HAP-1 (cell line): Measurements from ENCODE around the gene NGLY1.

ENCODE experiments used
- DNase-seq, 2 experiments: peaks; one replicate each; pipeline ENCODE4 v3.0.0-alpha.2; 2016 to 2020; ENCODE audit warnings: low spot score in 2 of 2
- H3K27me3 ChIP-seq: fragments of 250-450 bp; sonication (Bioruptor Pico); 2 replicates; pipeline ENCODE4 v1.5.1; 2020; ENCODE audit warnings: low read depth, mild to moderate bottlenecking, moderate library complexity
- H3K36me3 ChIP-seq: fragments of 250-450 bp; sonication (Bioruptor Pico); replicated peaks from 2 replicates; pipeline ENCODE4 v1.5.1; 2020; ENCODE audit warnings: mild to moderate bottlenecking
- H3K4me1 ChIP-seq: fragments of 250-450 bp; sonication (Bioruptor Pico); 2 replicates; pipeline ENCODE4 v1.5.1; 2020; ENCODE audit warnings: mild to moderate bottlenecking
- H3K4me3 ChIP-seq: fragments of 250-450 bp; sonication (Bioruptor Pico); 2 replicates; pipeline ENCODE4 v1.5.1; 2020; ENCODE audit warnings: mild to moderate bottlenecking, moderate library complexity
- H3K9me3 ChIP-seq: fragments of 250-450 bp; sonication (Bioruptor Pico); 2 replicates; pipeline ENCODE4 v1.5.1; 2020; ENCODE audit warnings: mild to moderate bottlenecking, moderate library complexity
- in situ Hi-C: fragments of 300-500 bp; cut with MboI; formaldehyde crosslinking; loops from 3 replicates; pipeline ENCODE4 v1.14.3; 2020; ENCODE audit warnings: low sequenced_read_pairs, inconsistent platforms, mixed read lengths

The NGLY1 gene

DNA sequence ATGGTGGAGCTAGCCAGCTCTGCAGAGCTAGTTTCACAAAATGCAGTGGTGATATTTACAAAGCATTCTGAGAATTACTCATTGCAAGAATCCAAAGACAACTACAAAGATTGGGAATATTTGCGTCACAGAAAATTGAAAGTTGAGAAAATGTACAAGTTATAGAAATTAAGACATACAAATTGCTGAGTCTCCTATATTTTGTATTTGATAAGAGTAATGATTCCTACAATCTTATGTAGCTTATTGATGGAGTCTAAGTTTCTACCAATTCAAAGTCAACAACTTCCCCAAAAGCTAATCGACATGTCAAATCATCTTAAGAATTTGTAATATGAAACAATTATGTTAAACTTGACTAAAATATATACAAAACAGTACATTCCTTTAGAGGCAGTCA, 72.2 kb downstream of the NGLY1 start:
- in situ Hi-C loops, result no loop called here

DNA sequence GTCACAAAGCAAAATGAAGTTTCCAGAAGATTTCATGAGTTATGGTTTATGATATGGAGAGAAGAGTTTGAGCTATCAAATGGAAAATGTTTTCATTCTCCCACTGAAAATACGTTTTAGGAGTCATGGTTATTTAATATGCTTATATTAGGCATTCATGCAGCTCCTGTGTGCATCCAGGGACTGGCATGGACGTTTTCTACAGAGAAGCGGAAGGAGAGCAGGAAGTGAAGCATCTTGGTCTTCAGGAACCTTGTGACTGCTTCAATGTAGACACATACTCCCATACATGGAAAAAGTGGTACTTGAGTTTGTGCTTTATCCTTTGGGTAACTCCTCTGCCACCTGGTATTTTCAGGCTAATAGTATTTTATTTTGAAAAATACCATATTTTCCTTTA, 75.2 kb downstream of the NGLY1 start:
- H3K4me1 ChIP-seq, result no peaks in the 10 kb centered on the region
- H3K36me3 ChIP-seq, result no peaks in the 10 kb centered on the region
- no peak for DNase-seq
- in situ Hi-C loops, result no loop called here
- peaks cover 6% of the 10 kb centered on the region for H3K27me3 ChIP-seq
- H3K9me3 ChIP-seq, result no peaks in the 10 kb centered on the region
- no peak overlapping the region for H3K4me3 ChIP-seq

More for the DNA sequence above, 72.2 kb downstream of the NGLY1 start:
- no peaks in the 10 kb centered on the region for H3K9me3 ChIP-seq
- no peak overlapping the region for H3K4me3 ChIP-seq
- no peaks in the 10 kb centered on the region for H3K4me1 ChIP-seq
- no peaks in the 10 kb centered on the region for H3K36me3 ChIP-seq
- no peak for DNase-seq
- H3K27me3 ChIP-seq, result peaks cover 6% of the 10 kb centered on the region

DNA sequence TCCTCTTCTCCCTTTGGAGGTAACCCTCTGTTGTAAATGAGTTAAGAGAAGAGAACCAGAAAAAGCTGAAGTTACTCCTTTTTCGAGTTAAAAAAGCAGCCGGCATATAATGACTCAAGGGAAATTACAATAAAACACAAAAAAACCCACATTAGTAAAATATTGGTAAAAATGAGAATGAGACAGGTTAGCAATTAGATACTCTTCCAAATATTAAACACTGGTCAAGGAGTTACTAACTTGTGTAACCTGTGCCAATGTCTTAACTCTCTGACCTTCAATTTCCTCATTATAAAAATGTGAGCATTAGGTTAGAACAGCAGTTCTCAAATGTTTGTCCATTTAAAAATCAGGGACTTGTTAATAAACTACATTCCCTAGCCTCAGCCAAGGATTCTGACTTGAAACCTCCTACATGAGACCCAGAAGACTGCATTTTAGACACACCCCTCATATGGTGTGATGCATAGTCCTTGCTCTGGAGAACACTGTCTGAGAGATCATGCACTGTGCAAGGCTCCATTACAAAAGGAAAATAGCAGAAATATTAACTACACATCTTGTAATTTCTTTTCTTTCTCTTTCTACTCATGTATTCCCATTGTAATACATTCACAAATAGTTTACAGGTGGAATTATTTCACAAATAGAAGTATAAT, 75.8 kb downstream of the NGLY1 start:
- Histone ChIP-seq H3K36me3 (no peaks in the 10 kb centered on the region), H3K9me3 (no peaks in the 10 kb centered on the region), H3K4me3 (no peak overlapping the region), H3K4me1 (no peaks in the 10 kb centered on the region), H3K27me3 (peaks cover 6% of the 10 kb centered on the region)
- in situ Hi-C loops, result no loop called here
- no peak for DNase-seq

DNA sequence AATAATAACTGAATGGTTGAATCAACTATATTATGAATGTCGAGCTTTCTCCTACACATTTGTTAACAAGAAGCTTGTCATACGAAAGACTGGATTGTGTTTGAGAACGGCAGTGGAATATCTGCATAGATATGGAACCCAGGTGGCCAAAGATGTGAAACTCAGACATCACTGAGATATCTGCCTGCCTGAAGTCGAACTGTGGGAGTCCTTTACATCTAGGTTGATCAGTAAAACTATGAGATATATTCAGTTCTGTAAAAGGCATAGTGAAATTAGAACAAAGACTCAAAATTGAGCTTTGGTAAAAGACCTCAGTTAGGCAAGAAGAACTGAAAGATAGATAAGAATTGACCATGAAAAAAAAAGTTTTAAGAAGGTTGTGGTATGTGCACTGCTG, 77.0 kb downstream of the NGLY1 start:
- no peaks in the 10 kb centered on the region for H3K36me3 ChIP-seq
- in situ Hi-C loops, result no loop called here
- H3K4me1 ChIP-seq, result no peaks in the 10 kb centered on the region
- no peak for DNase-seq
- no peaks in the 10 kb centered on the region for H3K9me3 ChIP-seq
- H3K4me3 ChIP-seq, result no peak overlapping the region
- H3K27me3 ChIP-seq, result peaks cover 6% of the 10 kb centered on the region

DNA sequence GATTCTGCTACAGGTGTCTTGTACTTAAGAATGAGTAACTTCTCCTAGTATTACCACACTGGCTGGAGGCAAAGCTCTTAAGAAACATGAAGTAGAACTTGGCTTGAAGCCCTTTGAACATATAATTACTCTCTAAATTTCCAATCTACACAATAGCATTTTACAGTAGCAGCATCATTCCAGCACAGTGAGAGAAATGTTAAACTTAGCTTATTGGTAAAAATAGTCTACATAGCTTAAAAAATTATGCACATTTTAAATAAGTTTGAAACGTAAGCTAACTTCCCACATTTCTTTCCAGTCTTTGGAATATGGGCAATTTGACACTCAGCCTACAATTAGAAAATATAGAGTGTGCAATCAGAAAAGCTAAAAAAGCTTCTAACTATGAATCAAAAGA, 85.7 kb downstream of the NGLY1 start:
- Histone ChIP-seq H3K4me3 (no peak overlapping the region), H3K9me3 (no peaks in the 10 kb centered on the region), H3K4me1 (peaks cover 4% of the 10 kb centered on the region), H3K27me3 (no peaks in the 10 kb centered on the region), H3K36me3 (no peaks in the 10 kb centered on the region)
- in situ Hi-C loops, result no loop called here
- no peak for DNase-seq

DNA sequence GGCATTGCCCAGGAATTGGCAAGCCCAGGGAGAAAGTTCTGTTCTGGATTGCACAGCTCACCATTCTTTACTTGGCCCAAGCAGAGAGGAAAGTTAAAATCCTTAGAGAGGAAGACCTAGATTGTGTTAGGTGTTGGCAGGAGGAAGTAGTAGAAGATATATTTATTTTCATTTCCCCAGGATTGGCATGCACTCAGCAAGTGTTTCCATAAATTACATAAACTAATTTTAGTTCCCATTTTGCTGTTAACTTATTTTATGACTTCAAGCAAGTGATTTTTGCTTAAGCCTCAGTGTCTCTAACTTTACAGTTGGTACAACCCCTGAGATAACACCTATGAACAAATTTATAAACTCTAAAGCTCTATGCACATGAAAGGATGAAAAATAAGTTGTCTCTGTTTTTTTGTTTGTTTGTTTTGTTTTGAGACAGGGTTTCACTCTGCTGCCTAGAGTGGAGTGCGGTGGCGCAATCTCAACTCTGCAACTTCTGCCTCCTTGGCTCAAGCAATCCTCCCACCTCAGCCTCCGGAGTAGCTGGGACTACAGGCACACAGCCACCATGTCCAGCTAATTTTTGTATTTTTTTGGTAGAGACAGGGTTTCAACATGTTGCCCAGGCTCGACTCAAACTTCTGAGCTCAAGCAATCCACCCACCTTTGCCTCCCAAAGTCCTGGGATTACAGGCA, 87.4 kb downstream of the NGLY1 start:
- H3K27me3 ChIP-seq, result no peaks in the 10 kb centered on the region
- no peaks in the 10 kb centered on the region for H3K36me3 ChIP-seq
- no peaks in the 10 kb centered on the region for H3K9me3 ChIP-seq
- peaks cover 12% of the 10 kb centered on the region for H3K4me1 ChIP-seq
- DNase-seq, result no peak
- H3K4me3 ChIP-seq, result no peak overlapping the region
- in situ Hi-C loops, result no loop called here

DNA sequence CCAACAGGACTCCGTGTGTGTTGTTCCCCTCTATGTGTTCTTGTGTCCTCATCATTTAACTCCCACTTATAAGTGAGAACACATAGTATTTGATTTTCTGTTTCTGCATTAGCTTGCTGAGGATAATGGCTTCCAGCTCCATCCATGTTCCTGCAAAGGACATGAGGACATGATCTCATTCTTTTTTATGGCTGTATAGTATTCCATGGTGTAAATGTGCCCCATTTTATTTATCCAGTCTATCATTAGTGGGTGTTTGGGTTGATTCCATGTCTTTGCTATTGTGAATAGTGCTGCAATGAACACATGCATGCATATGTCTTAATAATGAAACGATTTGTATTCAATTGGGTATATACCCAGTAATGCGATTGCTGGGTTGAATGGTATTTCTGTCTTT, 90.0 kb downstream of the NGLY1 start:
- in situ Hi-C loops, result no loop called here

DNA sequence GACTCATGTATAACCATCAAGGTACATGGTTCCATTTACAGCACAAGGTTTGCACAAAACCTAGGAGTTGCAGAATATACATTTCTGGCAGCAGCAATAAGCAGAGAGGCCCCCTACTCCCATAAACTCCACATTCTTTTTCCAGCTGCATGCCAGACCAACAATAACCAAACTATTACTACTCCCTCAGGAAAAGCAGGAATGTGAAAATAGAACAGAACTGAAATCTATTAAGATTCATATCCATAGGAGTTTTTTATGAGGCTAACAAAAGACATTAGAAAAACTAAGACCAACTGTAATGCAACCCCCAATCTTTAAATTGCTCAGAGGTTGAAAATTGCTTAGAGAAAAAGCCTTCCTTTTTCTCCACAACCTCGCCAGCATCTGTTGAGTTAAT, 90.9 kb downstream of the NGLY1 start:
- Histone ChIP-seq H3K4me1 (peaks cover 12% of the 10 kb centered on the region), H3K27me3 (no peaks in the 10 kb centered on the region), H3K36me3 (no peaks in the 10 kb centered on the region), H3K4me3 (no peak overlapping the region), H3K9me3 (no peaks in the 10 kb centered on the region)
- in situ Hi-C loops, result no loop called here
- DNase-seq, result peak in 1 of 2 experiments; percentile 58

More for the DNA sequence above, 90.0 kb downstream of the NGLY1 start:
- Histone ChIP-seq H3K36me3 (no peaks in the 10 kb centered on the region), H3K27me3 (no peaks in the 10 kb centered on the region), H3K9me3 (no peaks in the 10 kb centered on the region), H3K4me1 (peaks cover 12% of the 10 kb centered on the region), H3K4me3 (no peak overlapping the region)
- DNase-seq, result no peak

DNA sequence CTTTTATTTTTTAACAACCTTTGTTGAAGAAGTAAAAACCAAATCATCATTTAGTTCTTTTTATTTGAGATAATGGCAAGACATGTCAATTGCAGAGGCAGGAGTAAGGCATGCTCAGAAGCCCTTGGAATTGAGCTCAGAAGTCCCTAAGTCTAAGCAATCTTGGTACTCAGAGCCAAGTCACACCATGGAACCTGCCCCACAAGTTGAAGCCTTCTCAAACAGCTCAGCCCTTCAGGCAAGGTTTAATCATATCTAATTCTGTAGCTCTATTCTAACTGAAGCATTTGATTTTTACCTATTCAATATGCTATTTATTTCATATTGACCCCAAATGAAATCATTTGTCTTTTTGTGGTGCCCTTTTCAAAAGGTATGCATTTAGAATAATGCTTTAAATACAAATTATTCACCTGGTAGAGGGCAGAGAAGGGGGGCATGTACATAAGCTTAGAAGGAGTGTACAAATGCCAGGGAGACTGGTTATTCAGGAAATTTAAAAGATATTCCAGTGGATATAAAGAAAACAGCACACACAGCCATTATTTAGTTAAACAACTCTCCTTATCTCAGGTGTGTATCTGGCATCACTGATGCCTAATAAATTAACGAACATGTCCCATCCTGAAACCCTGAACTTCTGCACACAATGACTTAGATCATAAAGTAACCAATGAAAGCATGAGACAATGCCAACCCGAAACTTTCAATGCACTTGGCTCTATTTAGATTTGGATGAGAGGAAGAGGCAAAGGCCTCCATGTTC, 92.3 kb downstream of the NGLY1 start:
- Histone ChIP-seq H3K36me3 (no peaks in the 10 kb centered on the region), H3K4me3 (no peak overlapping the region), H3K4me1 (peaks cover 12% of the 10 kb centered on the region), H3K27me3 (no peaks in the 10 kb centered on the region), H3K9me3 (no peaks in the 10 kb centered on the region)
- DNase-seq, result no peak
- in situ Hi-C loops, result no loop called here

DNA sequence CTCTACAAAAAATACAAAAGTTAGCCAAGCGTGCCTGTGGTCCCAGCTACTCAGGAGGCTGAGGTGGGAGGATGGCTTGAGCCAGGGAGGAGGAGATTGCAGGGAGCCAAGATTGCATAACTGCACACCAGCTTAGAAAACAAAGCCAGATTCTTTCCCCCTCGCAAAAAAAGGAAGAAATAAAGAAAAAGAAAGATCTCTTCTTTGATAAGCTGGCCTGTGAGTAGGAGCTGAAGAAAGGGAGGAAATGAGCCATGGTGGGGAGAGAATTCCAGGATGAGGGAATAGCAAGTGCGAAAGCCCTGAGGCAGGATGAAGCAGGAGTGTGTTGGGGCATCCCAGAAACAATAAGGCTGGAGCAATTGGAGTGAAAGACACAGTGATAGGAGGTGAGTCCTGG, 94.0 kb downstream of the NGLY1 start:
- no peaks in the 10 kb centered on the region for H3K36me3 ChIP-seq
- peaks cover 12% of the 10 kb centered on the region for H3K4me1 ChIP-seq
- peak; percentile 15 to 22 for DNase-seq
- no peaks in the 10 kb centered on the region for H3K27me3 ChIP-seq
- H3K4me3 ChIP-seq, result no peak overlapping the region
- H3K9me3 ChIP-seq, result no peaks in the 10 kb centered on the region
- in situ Hi-C loops, result no loop called here

DNA sequence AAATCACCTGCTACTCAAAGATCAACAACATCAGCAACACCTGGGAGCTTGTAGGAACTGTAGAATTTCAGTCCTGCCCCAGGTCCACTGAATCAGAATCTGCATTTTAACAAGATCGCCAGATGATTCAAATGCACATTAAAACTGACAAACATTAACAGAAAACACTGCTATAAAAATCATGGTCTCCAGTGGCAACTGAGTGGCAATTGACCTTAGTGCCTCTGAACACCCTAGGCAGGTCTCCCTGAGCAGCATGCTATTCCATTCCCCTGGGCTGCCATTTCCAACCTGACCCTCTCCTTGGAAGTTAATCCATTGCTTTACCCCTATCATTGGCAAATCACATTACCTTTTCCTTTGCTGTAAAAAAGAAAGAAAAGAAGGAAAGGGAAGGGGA, 95.5 kb downstream of the NGLY1 start:
- Histone ChIP-seq H3K36me3 (no peaks in the 10 kb centered on the region), H3K4me1 (peaks cover 10% of the 10 kb centered on the region), H3K9me3 (no peaks in the 10 kb centered on the region), H3K27me3 (no peaks in the 10 kb centered on the region), H3K4me3 (no peak overlapping the region)
- in situ Hi-C loops, result no loop called here
- DNase-seq, result no peak

DNA sequence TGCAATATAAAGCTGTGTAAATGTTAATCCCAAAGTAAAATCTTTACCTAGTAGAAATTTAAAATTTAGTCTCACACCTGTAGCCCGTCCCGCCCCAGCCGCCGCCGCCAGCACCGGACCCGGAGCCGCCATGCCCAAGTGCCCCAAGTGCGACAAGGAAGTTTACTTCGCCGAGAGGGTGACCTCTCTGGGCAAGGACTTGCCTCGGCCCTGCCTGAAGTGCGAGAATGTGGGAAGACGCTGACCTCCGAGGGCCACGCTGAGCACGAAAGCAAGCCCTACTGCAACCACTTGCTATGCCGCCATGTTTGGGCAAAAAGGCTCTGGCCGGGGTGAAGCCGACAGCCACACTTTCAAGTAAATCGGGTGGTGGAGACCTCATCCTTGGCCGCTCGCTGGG, 96.5 kb downstream of the NGLY1 start:
- no peaks in the 10 kb centered on the region for H3K36me3 ChIP-seq
- H3K4me1 ChIP-seq, result no peaks in the 10 kb centered on the region; the same call in 1 of the 2 replicates
- no peak overlapping the region for H3K4me3 ChIP-seq
- DNase-seq, result no peak
- H3K27me3 ChIP-seq, result no peaks in the 10 kb centered on the region
- H3K9me3 ChIP-seq, result no peaks in the 10 kb centered on the region
- in situ Hi-C loops, result no loop called here

DNA sequence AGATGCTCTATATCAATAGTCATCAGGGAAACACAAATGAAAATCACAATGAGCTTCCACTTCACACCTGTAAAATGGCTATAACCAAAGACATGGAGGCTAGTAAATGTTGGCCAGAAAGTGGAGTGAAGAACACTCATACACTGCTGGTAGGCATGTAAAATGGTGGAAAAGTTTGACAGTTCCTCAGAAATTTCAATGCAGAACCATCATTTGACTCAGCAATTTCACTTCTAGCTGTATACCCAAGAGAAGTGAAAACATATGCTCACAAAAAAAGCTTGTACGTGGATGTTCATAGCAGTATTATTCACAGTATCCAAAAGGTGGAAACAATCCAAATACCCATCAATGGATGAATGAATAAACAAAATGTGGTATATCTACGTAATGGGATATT, 99.4 kb downstream of the NGLY1 start:
- no peaks in the 10 kb centered on the region for H3K27me3 ChIP-seq
- DNase-seq, result no peak
- peaks cover 2% of the 10 kb centered on the region for H3K4me1 ChIP-seq
- no peaks in the 10 kb centered on the region for H3K9me3 ChIP-seq
- H3K36me3 ChIP-seq, result no peaks in the 10 kb centered on the region
- H3K4me3 ChIP-seq, result no peak overlapping the region
- in situ Hi-C loops, result no loop called here

DNA sequence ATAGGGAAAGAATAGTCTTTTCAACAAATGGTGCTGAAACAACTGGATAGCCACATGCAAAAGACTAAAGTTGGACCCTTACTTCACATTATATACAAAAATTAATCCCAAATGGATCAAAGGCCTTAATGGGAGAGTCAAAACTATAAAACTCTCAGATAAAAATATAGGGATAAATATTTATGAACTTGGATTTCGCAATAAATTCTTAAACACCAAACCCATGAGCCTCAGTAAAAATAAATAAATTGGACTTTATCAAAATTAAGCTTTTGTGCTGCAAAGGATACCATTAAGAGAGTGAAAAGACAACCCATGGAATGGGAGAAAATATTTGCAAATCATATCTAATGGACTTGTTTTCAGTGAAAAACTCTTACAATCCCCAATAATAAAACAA, 99.8 kb downstream of the NGLY1 start:
- Histone ChIP-seq H3K36me3 (no peaks in the 10 kb centered on the region), H3K9me3 (no peaks in the 10 kb centered on the region), H3K4me1 (peaks cover 5% of the 10 kb centered on the region), H3K4me3 (no peak overlapping the region), H3K27me3 (no peaks in the 10 kb centered on the region)
- in situ Hi-C loops, result no loop called here
- no peak for DNase-seq
